HepG2 (cell line): ENCODE results near the gene NUDT2. TPM values are rescaled to one million over a fixed set of nuclear protein-coding genes. Genes with fewer than 3 reads are reported as not detected.

Experiments
- ATAC-seq: fragments of 200-7000 bp; cut with Tn5 transposase; 3 replicates; pipeline ENCODE4 v1.9.1; 2020; ENCODE audit warnings: mild to moderate bottlenecking, moderate library complexity
- BruUV-seq: library from RNA; stranded (reverse); fragments of 400-500 nt; replicated peaks from 2 replicates; lab custom pipeline; 2021; lab: Mats Ljungman, UMichigan
- CTCF ChIA-PET: fragments of 300-600 bp; formaldehyde crosslinking; extraction: SDS; loops from one replicate; lab custom pipeline; 2021; ENCODE audit warnings: low total read pairs, inconsistent platforms, low intra/inter-chr PET ratio; lab: Yijun Ruan, JAX
- POLR2A ChIA-PET: fragments of 350-600 bp; sonication (Branson Sonifier 250); formaldehyde crosslinking; loops from one replicate; lab custom pipeline; 2020; ENCODE audit warnings: antibody characterized with exemption, inconsistent platforms; lab: Yijun Ruan, JAX
- DNase-seq: peaks from one replicate; pipeline ENCODE4 v3.0.0-alpha.2; 2015; ENCODE audit warnings: low spot score
- FAIRE-seq: peaks from 3 replicates; lab custom pipeline; 2011; peaks lifted over from hg19 to GRCh38; lab: Jason Lieb, UNC
- H2AFZ ChIP-seq: one replicate; pipeline ENCODE4 v1.6.1; 2011; ENCODE audit warnings: low read length, inconsistent platforms
- H3K27ac ChIP-seq: fragments of 300-600 bp; 3 replicates; pipeline ENCODE4 v1.8.0; 2011; ENCODE audit warnings: mixed run types, mild to moderate bottlenecking, mixed read lengths, low read length, inconsistent platforms; ENCODE audit not compliant: insufficient read depth; ENCODE audit errors: extremely low read length
- H3K27me3 ChIP-seq, 2 experiments: fragments of 200-600 bp in 1 of 2; 2 replicates in 1 of 2; 3 replicates in 1 of 2; pipeline versions ENCODE4 v1.6.0 to v1.8.0; 2011; ENCODE audit warnings: low read length in 2 of 2, mild to moderate bottlenecking in 2 of 2, moderate library complexity in 2 of 2, inconsistent platforms in 1 of 2; ENCODE audit not compliant: insufficient read depth in 2 of 2, control insufficient read depth in 1 of 2
- H3K36me3 ChIP-seq, 2 experiments: fragments of 200-600 bp in 1 of 2; replicated peaks in 1 of 2; 2 replicates in 1 of 2; 3 replicates in 1 of 2; pipeline versions ENCODE4 v1.5.1 to v1.8.0; 2011; ENCODE audit warnings: low read length in 2 of 2, inconsistent platforms in 1 of 2; ENCODE audit not compliant: insufficient read depth in 2 of 2, control insufficient read depth in 1 of 2
- H3K4me1 ChIP-seq: 2 replicates; pipeline ENCODE4 v1.5.1; 2012; ENCODE audit warnings: low read length, inconsistent platforms; ENCODE audit not compliant: insufficient read depth
- H3K4me2 ChIP-seq: 2 replicates; pipeline ENCODE4 v1.6.0; 2011; ENCODE audit warnings: low read depth, low read length, inconsistent platforms
- H3K4me3 ChIP-seq, 3 experiments: fragments of 200-600 bp in 1 of 3; sonication (generic), shearing (Covaris generic) in 1 of 3; replicated peaks in 1 of 3; 2 replicates each; pipeline ENCODE4 v1.5.1; 2011 to 2016; ENCODE audit warnings: low read length in 3 of 3, inconsistent platforms in 2 of 3, low read depth in 2 of 3, mild to moderate bottlenecking in 2 of 3, control low read depth in 1 of 3, mixed read lengths in 1 of 3; ENCODE audit not compliant: insufficient read depth in 1 of 3
- H3K79me2 ChIP-seq: one replicate; pipeline ENCODE4 v1.6.1; 2011; ENCODE audit warnings: low read length, inconsistent platforms; ENCODE audit not compliant: insufficient read depth
- H3K9ac ChIP-seq: 2 replicates; pipeline ENCODE4 v1.6.0; 2011; ENCODE audit warnings: mild to moderate bottlenecking, low read depth, low read length, inconsistent platforms; ENCODE audit not compliant: insufficient read depth
- H3K9me3 ChIP-seq: 2 replicates; pipeline ENCODE4 v1.5.1; 2012; ENCODE audit warnings: mild to moderate bottlenecking, low read length
- H4K20me1 ChIP-seq: 2 replicates; pipeline ENCODE4 v1.6.0; 2011; ENCODE audit warnings: inconsistent platforms, mild to moderate bottlenecking, low read length, moderate library complexity; ENCODE audit not compliant: insufficient read depth
- FIP1L1 ChIP-seq: fragments of 200-400 bp; formaldehyde crosslinking; IDR thresholded peaks from 2 replicates; pipeline ENCODE4 v1.6.1; 2018; ENCODE audit warnings: low read depth, mild to moderate bottlenecking, low read length, moderate library complexity, borderline replicate concordance; ENCODE audit not compliant: insufficient read depth
- HCFC1 ChIP-seq: fragments of 150-350 bp; IDR thresholded peaks from 2 replicates; pipeline ENCODE4 v1.6.1; 2014; ENCODE audit warnings: low read depth, low read length
- KDM1A ChIP-seq: IDR thresholded peaks from 2 replicates; pipeline ENCODE4 v1.6.1; 2016; ENCODE audit warnings: missing compliant biosample characterization
- MIXL1 ChIP-seq: IDR thresholded peaks from 2 replicates; pipeline ENCODE4 v1.6.1; 2016
- PAWR ChIP-seq: sonication (generic); formaldehyde crosslinking; IDR thresholded peaks from 2 replicates; pipeline ENCODE4 v1.4.0; 2020; ENCODE audit warnings: missing genetic modification reagents, mild to moderate bottlenecking, borderline replicate concordance
- RFX1 ChIP-seq: fragments of 450-650 bp; IDR thresholded peaks from 2 replicates; pipeline ENCODE4 v1.6.1; 2017
- UBTF ChIP-seq: sonication (generic); formaldehyde crosslinking; IDR thresholded peaks from 2 replicates; pipeline ENCODE4 v1.4.0; 2020; ENCODE audit warnings: mild to moderate bottlenecking, missing genetic modification reagents
- ZBTB2 ChIP-seq: sonication (generic); formaldehyde crosslinking; IDR thresholded peaks from 2 replicates; pipeline ENCODE4 v1.8.0; 2022; ENCODE audit warnings: low read depth, missing genetic modification reagents
- ZFP41 ChIP-seq: sonication (generic); formaldehyde crosslinking; IDR thresholded peaks from 2 replicates; pipeline ENCODE4 v1.4.0; 2020; ENCODE audit warnings: mild to moderate bottlenecking, missing genetic modification reagents, borderline replicate concordance
- ZNF407 ChIP-seq: sonication (generic); formaldehyde crosslinking; IDR thresholded peaks from one replicate; pipeline ENCODE4 v1.5.1; 2020; ENCODE audit warnings: mild to moderate bottlenecking, missing genetic modification reagents; ENCODE audit errors: not compliant biosample characterization
- ZNF432 ChIP-seq: sonication (generic); formaldehyde crosslinking; IDR thresholded peaks from 2 replicates; pipeline ENCODE4 v1.5.0; 2020; ENCODE audit warnings: missing genetic modification reagents, mild to moderate bottlenecking, borderline replicate concordance
- WGBS: methylation state at CpG from one replicate; pipeline ENCODE4 v1.1.6; 2017; ENCODE audit warnings: low lambda C conversion rate; 5-methylcytosine and 5-hydroxymethylcytosine counted together
- in situ Hi-C: cut with HindIII; loops from 2 replicates; pipeline ENCODE4 v1.10.0; 2017; ENCODE audit warnings: low pct_unique_long_range_greater_than_20kb; ENCODE audit not compliant: extremely low pct_ligation_motif_present
- intact Hi-C: fragments of 100-400 bp; cut with micrococcal nuclease; formaldehyde crosslinking; loops from one replicate; pipeline ENCODE4 v1.10.0; 2022; ENCODE audit not compliant: unreplicated experiment
- polyA plus RNA-seq, 8 experiments: library from polyadenylated mRNA; depleted of rRNA in 3 of 8; stranded (reverse) in 7 of 8; unstranded in 1 of 8; fragments of >200 nt; fragmentation: Illumina TruSeq in 4 of 8; extraction: Trizol in 4 of 8; gene quantifications; 2 replicates each; pipeline versions ENCODE4 v1.2.1 to v1.2.3, GENCODE V29; 2011 to 2016; ENCODE audit warnings: low read depth in 4 of 8, missing spikeins in 1 of 8, mixed read lengths in 1 of 8; ENCODE audit not compliant: insufficient read depth in 1 of 8
- total RNA-seq, 5 experiments: library from RNA; depleted of rRNA; stranded (reverse); fragments of >200 nt; fragmentation: Illumina TruSeq; extraction: Trizol; gene quantifications; 2 replicates each; pipeline ENCODE4 v1.2.3, GENCODE V29; 2016; ENCODE audit warnings: low read depth in 1 of 5

The NUDT2 gene
- total and polyA plus RNA-seq, 2 of the 13 experiments (the other 11 are each of a cell fraction or from before 2014, with no cell fraction given) = 19.9 to 24.6 TPM

GRCh38 chr9:34282096-34282495 is 47.3 kb upstream of the NUDT2 start:
- H3K9ac ChIP-seq = no peak overlapping the region
- DNase-seq (no peak), FAIRE-seq (no peak), ATAC-seq (no peak)
- H3K4me3 ChIP-seq = no peak overlapping the region
- no peaks in the 10 kb centered on the region for H4K20me1 ChIP-seq
- H3K27ac ChIP-seq = no peak overlapping the region
- H3K9me3 ChIP-seq = no peaks in the 10 kb centered on the region
- H3K79me2 ChIP-seq = no peaks in the 10 kb centered on the region
- TF ChIP-seq ZBTB2 (CRISPR knock-in tag) (no peak), HCFC1 (no peak), MIXL1 (CRISPR knock-in tag) (no peak), UBTF (no peak), ZFP41 (CRISPR knock-in tag) (no peak), FIP1L1 (no peak), ZNF432 (CRISPR knock-in tag) (no peak), KDM1A (CRISPR knock-in tag) (no peak), PAWR (no peak), ZNF407 (CRISPR knock-in tag) (no peak), RFX1 (no peak)
- intact Hi-C loops = no loop called here
- H3K36me3 ChIP-seq = peaks cover 0 to 4% of the 10 kb centered on the region in 2 experiments; a peak in 1 of 5 replicates
- ChIA-PET CTCF (no interaction called here), POLR2A (interaction anchor here (0.8 kb wide), 1 partner anchor 155 kb away, joined by 3 read pairs; the partner anchor contains the start of gene DCAF12)
- H3K27me3 ChIP-seq = no peaks in the 10 kb centered on the region
- BruUV-seq = no TSS peak
- H2AFZ ChIP-seq = no peak overlapping the region
- no peaks in the 10 kb centered on the region for H3K4me1 ChIP-seq
- 100% methylated on average over 1 of the region's 1 CpG for WGBS
- no peak overlapping the region for H3K4me2 ChIP-seq
- in situ Hi-C loops = no loop called here
